GM19240 (cell line): ENCODE data around the gene POSTN.
"Not testable (repeated sequence)": the region's sequence is repeated elsewhere in the genome, so short reads cannot be mapped to it uniquely, and the experiment has no call there.

Experiments
- DNase-seq: peaks from one replicate; pipeline ENCODE4 v3.0.0; 2011; ENCODE audit warnings: low spot score; ENCODE audit not compliant: insufficient read length

Gene POSTN

GRCh38 chr13:37597477-37598025 is 1.0 kb downstream of the POSTN start:
- DNase-seq, result no peak

- DNase-seq, result no peak
Observed at GRCh38 chr13:37596805-37597204, 1.8 kb downstream of the POSTN start.

GRCh38 chr13:37595162-37595561 is 3.4 kb downstream of the POSTN start:
- no peak for DNase-seq

- DNase-seq, result no peak
Observed at GRCh38 chr13:37594550-37594949, 4.0 kb downstream of the POSTN start.

- DNase-seq, result not testable (repeated sequence)
Observed at GRCh38 chr13:37589381-37589780, 9.2 kb downstream of the POSTN start.

GRCh38 chr13:37587236-37587635 is 11.3 kb downstream of the POSTN start:
- DNase-seq, result no peak

- no peak for DNase-seq
Observed at GRCh38 chr13:37586164-37586563, 12.4 kb downstream of the POSTN start.

GRCh38 chr13:37585541-37585940 is 13.0 kb downstream of the POSTN start:
- DNase-seq, result no peak

- DNase-seq, result no peak
Observed at GRCh38 chr13:37576601-37577000, 22.0 kb downstream of the POSTN start.

- DNase-seq, result no peak
Observed at GRCh38 chr13:37565425-37565824, 33.1 kb downstream of the POSTN start.

- DNase-seq, result no peak
Observed at GRCh38 chr13:37561031-37561430, 37.5 kb downstream of the POSTN start.

- no peak for DNase-seq
Observed at GRCh38 chr13:37560526-37560925, 38.0 kb downstream of the POSTN start.

GRCh38 chr13:37558766-37559165 is 39.8 kb downstream of the POSTN start:
- DNase-seq, result not testable (repeated sequence)

GRCh38 chr13:37546087-37546486 is 52.5 kb downstream of the POSTN start:
- DNase-seq, result no peak

GRCh38 chr13:37544995-37545394 is 53.6 kb downstream of the POSTN start:
- DNase-seq, result no peak

GRCh38 chr13:37539976-37540605 is 58.5 kb downstream of the POSTN start:
- DNase-seq, result no peak

- no peak for DNase-seq
Observed at GRCh38 chr13:37539170-37539569, 59.4 kb downstream of the POSTN start.

- no peak for DNase-seq
Observed at GRCh38 chr13:37535501-37535900, 63.1 kb downstream of the POSTN start.

- no peak for DNase-seq
Observed at GRCh38 chr13:37534676-37535075, 63.9 kb downstream of the POSTN start.

GRCh38 chr13:37534181-37534580 is 64.4 kb downstream of the POSTN start:
- DNase-seq, result no peak

GRCh38 chr13:37531049-37531448 is 67.5 kb downstream of the POSTN start:
- DNase-seq, result no peak

- no peak for DNase-seq
Observed at GRCh38 chr13:37529751-37530385, 68.7 kb downstream of the POSTN start.
